ENCODE data around the gene MPHOSPH9.
"Not testable (repeated sequence)": the region's sequence is repeated elsewhere in the genome, so short reads cannot be mapped to it uniquely, and the experiment has no call there.

MPHOSPH9 gene

DNA sequence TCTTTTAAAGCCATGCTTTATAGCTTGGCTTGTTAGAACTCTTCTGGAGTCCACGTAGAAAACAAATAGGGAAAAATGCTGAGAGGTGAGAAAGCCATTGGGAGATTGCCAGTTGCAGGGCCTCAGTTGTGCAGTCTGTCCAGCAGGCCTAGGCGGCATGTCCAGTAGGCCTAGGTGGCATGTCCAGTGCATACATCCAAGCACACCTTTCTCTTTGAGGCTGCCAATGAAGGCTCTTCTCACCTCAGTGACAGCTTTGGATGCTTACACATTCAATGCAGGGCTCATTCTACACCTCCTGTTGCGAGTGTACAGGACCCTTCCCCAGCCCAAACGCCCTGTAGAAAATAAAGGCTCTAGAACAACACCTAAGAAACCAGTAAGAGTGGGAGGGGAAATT is 25.7 kb upstream of the MPHOSPH9 start:
- TF ChIP-seq, protein P1, sequence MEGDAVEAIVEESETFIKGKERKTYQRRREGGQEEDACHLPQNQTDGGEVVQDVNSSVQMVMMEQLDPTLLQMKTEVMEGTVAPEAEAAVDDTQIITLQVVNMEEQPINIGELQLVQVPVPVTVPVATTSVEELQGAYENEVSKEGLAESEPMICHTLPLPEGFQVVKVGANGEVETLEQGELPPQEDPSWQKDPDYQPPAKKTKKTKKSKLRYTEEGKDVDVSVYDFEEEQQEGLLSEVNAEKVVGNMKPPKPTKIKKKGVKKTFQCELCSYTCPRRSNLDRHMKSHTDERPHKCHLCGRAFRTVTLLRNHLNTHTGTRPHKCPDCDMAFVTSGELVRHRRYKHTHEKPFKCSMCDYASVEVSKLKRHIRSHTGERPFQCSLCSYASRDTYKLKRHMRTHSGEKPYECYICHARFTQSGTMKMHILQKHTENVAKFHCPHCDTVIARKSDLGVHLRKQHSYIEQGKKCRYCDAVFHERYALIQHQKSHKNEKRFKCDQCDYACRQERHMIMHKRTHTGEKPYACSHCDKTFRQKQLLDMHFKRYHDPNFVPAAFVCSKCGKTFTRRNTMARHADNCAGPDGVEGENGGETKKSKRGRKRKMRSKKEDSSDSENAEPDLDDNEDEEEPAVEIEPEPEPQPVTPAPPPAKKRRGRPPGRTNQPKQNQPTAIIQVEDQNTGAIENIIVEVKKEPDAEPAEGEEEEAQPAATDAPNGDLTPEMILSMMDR (IDR thresholded peaks at IDR 0.05) = no peak
- H3K4me3 ChIP-seq = no peak overlapping the region
- no peak for DNase-seq (ENCODE audit: low spot score)
- no peak overlapping the region for H3K27ac ChIP-seq

DNA sequence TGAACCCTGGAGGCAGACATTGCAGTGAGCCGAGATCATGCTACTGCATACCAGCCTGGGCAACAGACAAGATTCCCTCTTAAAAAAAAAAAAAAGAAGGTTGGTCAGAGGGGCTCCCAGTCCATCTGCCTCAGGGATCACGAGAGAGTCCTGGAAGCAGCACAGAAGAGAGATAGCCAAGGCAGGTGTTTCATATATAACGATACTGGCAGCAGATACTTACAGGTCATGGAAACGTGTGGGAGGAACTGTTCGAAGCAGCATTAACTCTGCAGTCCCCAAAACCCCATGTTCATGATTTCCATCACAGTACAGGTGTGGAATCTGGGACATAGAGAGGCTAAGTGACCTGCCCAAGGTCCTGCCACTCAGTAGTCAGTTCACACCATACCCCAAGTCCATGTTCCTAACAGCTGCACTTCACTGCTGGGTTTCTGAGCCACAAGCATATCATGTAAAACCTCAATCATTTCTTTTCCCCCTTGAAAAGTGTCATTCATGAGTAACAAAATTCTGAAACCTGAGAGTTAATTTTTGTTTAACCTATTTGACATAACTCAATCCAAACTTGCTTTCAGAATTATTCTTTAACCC is 22.0 kb upstream of the MPHOSPH9 start:
- DNase-seq (ENCODE audit: low spot score) = no peak
- H3K4me3 ChIP-seq = no peak overlapping the region
- TF ChIP-seq, protein P1 (IDR thresholded peaks at IDR 0.05) = no peak
- no peak overlapping the region for H3K27ac ChIP-seq

DNA sequence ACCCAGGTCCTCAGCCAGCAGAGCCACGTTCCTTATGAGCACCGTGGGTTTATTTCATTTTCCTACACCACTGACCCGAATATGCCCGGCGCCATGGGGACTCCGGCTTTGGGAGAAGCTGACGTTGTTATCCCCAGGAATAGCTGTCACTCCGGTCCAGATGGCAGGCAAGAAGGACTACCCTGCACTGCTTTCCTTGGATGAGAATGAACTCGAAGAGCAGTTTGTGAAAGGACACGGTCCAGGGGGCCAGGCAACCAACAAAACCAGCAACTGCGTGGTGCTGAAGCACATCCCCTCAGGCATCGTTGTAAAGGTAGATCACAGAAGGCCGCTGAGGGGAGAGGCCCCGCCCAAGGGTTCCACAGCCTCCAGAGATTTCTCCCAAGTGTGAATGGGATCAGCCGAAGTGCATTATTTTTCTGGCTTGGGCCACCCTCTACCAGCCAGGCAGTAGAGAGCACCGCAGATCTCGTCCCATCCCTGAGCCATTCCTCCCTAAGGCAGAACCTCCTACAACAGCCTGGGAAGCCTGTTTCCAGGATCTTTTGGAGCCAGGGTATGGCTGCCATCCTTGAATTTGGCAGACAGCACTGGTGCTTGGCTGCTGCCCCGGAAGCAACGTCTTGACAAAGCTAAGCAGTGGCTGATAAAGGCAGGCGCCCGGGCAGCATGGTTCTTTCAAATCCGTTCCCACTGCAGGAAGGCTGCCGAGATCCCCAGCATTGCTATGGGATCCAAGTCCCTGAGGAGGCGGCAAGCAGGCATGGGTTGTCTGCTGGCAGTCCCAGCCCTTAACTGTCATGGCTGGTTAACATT is 20.9 kb upstream of the MPHOSPH9 start:
- DNase-seq (ENCODE audit: low spot score) = no peak
- Histone ChIP-seq H3K27ac (peak overlapping the region; percentile 44 to 82), H3K4me3 (peak overlapping the region; percentile 49)
- TF ChIP-seq, protein P1 (IDR thresholded peaks at IDR 0.05) = no peak

DNA sequence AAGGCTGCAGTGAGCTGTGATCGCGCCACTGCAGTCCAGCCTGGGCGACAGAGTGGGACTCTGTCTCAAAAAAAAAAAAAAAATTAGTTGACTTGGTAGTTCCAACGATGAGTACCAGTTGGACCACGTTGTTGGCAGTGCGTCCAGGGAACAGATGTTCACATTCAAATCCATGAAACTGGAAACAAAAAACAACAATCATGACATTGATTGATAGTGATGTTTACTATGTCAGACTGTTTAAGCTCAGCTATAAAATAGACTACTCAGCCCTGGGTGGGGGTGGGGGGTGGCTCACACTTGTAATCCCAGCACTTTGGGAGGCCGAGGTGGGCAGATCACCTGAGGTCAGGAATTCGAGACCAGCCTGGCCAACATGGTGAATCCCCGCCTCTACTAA is 19.4 kb upstream of the MPHOSPH9 start:
- not testable (repeated sequence) for H3K4me3 ChIP-seq; DNase-seq (ENCODE audit: low spot score); H3K27ac ChIP-seq

DNA sequence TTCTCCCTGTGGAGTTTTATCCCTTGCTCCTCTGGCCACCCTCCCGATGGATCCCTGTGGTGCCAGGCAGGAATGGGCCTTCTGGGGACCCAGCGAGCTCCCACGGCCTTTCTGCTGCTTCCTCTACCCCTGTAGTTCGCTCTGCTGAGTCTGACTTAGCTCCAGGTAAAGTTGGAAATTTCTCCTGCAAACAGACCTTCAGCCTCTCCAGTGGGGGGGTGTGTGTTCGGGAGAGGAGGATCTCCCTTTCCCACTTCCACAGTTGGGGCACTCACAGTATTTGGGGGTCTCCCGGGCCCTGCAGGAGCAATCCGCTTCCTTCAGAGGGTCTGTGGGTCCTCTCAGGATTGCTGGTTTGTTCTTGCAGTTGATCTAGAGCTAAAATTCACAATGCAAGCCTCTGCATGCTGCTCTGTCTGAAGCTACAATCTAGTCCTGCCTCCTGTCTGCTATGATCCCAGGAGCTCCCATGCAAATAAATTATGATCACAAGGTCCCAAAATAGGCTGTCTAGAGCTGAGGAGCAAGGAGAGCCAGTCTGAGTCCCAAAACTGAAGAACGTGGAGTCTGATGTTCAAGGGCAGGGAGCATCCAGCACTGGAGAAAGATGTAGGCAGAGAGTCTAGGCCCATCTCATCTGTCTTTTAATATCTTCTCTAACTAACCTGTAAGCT is 18.6 kb upstream of the MPHOSPH9 start:
- TF ChIP-seq, protein P1 (IDR thresholded peaks at IDR 0.05) = no peak
- Histone ChIP-seq H3K4me3 (no peak overlapping the region), H3K27ac (no peak overlapping the region)
- DNase-seq (ENCODE audit: low spot score) = no peak

DNA sequence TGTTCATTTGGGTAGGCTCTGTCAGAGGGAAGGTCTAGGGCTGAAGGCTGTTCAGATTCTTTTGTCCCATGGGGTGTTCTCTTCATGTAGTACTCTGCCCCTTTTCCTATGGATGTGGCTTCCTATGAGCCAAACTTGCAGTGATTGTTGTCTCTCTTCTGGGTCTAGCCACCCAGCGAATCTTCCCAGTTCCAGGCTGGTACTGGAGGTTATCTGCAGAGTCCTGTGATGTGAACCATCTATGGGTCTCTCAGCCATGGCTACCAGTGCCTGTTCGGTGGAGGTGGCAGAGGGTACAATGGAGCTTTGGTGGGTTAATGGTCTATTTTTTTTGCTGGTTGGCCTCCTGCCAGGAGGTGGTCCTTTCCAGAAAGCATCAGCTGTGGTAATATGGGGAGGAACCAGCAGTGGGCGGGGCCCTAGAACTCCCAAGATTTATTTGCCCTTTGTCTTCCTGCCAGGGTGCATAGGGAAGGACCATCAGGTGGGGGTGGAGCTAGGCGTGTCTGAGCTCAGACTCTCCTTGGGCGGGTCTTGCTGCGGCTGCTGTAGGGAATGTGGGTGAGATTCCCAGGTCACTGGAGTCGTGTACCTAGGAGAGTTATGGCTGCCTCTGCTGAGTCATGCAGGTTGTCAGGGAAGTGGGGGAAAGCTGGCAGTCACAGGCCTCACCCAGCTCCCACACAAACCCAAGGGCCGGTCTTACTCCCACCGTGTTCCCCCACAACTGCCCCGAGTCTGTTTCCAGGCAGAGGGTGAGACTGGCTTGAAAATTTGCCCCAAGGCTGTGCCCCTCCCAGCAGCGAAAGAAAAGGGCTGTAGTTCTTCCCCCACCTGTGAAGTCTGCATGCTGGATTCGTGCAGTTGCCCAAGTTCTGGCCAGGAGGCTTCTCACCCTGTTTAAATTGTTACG is 17.8 kb upstream of the MPHOSPH9 start:
- TF ChIP-seq, protein P1 (IDR thresholded peaks at IDR 0.05) = no peak
- DNase-seq (ENCODE audit: low spot score) = no peak
- Histone ChIP-seq H3K4me3 (no peak overlapping the region), H3K27ac (no peak overlapping the region)

DNA sequence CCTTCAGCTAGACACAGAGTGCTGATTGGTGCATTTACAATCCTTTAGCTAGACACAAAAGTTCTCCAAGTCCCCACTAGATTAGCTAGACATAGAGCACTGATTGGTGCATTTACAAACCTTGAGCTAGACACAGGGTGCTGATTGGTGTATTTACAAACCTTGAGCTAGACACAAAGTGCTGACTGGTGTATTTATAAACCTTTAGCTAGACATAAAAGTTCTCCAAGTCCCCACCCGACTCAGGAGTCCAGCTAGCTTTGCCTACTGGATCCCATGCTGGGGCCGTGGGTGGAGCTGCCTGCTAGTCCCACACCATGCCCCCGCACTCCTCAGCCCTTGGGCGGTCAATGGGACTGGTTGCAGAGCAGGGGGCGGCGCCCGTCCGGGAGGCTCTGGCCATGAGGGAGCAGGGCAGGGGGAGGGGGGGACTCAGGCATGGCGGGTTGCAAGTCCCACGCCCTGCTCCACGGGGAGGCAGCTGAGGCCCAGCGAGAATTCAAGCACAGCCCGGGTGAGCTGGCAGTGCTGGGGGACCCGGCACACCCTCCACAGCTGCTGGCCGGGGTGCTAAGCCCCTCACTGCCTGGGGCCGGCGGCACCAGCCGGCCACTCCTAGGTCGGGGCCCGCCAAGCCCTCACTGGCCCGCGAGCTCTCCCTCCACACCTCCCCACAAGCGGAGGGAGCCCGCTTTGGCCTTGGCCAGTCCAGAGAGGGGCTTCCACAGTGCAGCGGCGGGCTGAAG is 16.2 kb upstream of the MPHOSPH9 start:
- not testable (repeated sequence) for H3K4me3 ChIP-seq; H3K27ac ChIP-seq; DNase-seq (ENCODE audit: low spot score)

DNA sequence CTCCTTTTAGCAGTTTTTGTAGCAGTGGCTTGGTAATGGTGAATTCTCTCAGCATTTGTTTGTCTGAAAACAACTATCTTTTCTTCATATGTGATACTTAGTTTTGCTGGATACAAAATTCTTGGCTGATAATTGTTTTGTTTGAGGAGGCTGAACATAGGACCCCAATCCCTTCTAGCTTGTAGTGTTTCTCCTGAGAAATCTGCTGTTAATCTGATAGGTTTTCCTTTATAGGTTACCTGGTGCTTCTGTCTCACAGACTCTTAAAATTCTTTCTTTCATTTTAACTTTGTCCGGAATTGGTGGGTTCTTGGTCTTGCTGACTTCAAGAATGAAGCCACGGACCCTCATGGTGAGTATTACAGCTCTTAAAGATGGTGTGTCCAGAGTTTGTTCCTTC is 15.2 kb upstream of the MPHOSPH9 start:
- H3K4me3 ChIP-seq; H3K27ac ChIP-seq; DNase-seq (ENCODE audit: low spot score): not testable (repeated sequence)

Data from coronary artery (tissue), 2 donors.